GM23338 (cell line): ENCODE data around the gene PHYHIPL.
A peak's percentile ranks its signal among the peaks of the same experiment; 100 is the strongest.

Source experiments
- CREB1 ChIP-seq: fragments of 250-450 bp; sonication (Bioruptor Pico); IDR thresholded peaks from 2 replicates; pipeline ENCODE4 v1.5.0; 2020; ENCODE audit warnings: low read depth, mild to moderate bottlenecking, moderate library complexity
- EZH2 ChIP-seq: fragments of 200-600 bp; sonication (generic); IDR thresholded peaks from one replicate; pipeline ENCODE4 v1.8.0; 2017; ENCODE audit warnings: antibody characterized with exemption, mild to moderate bottlenecking, low read depth; ENCODE audit not compliant: unreplicated experiment
- EZH2phosphoT487 ChIP-seq: fragments of 200-600 bp; sonication (generic); IDR thresholded peaks from one replicate; pipeline ENCODE4 v1.8.1; 2018; ENCODE audit warnings: antibody characterized with exemption; ENCODE audit not compliant: unreplicated experiment
- JUNB ChIP-seq: IDR thresholded peaks from one replicate; pipeline ENCODE4 v1.6.1; 2016; ENCODE audit warnings: antibody characterized with exemption; ENCODE audit not compliant: unreplicated experiment
- NANOG ChIP-seq: IDR thresholded peaks from 2 replicates; pipeline ENCODE4 v1.6.1; 2016; ENCODE audit warnings: antibody characterized with exemption, borderline replicate concordance
- POLR2AphosphoS5 ChIP-seq: IDR thresholded peaks from 2 replicates; pipeline ENCODE4 v1.6.1; 2016; ENCODE audit warnings: antibody characterized with exemption, low read depth
- STAT1 ChIP-seq: IDR thresholded peaks from one replicate; pipeline ENCODE4 v1.6.1; 2016; ENCODE audit warnings: antibody characterized with exemption; ENCODE audit not compliant: unreplicated experiment
- ZNF114 ChIP-seq: fragments of 250-450 bp; sonication (Bioruptor Pico); IDR thresholded peaks from 2 replicates; pipeline ENCODE4 v1.5.0; 2020; ENCODE audit warnings: mild to moderate bottlenecking, moderate library complexity
- ZNF331 ChIP-seq: fragments of 250-450 bp; sonication (Bioruptor Pico); IDR thresholded peaks from 2 replicates; pipeline ENCODE4 v1.5.0; 2020; ENCODE audit warnings: low read depth, mild to moderate bottlenecking, moderate library complexity
- TF ChIP-seq, protein P1 (sequence below), 2 experiments: fragments of 200-600 bp in 1 of 2; sonication (generic) in 1 of 2; conservative IDR thresholded peaks; 2 replicates each; pipeline versions ENCODE4 v1.5.1 to v1.6.1; 2016 to 2017; ENCODE audit warnings: antibody characterized with exemption in 2 of 2, low read depth in 2 of 2, mild to moderate bottlenecking in 2 of 2, moderate library complexity in 1 of 2
- TF ChIP-seq, protein P2 (sequence below): IDR thresholded peaks from one replicate; pipeline ENCODE4 v1.6.1; 2018; ENCODE audit warnings: antibody characterized with exemption; ENCODE audit not compliant: unreplicated experiment
- TF ChIP-seq, protein P3 (sequence below): IDR thresholded peaks from 2 replicates; pipeline ENCODE4 v1.6.1; 2016; ENCODE audit warnings: antibody characterized with exemption
- TF ChIP-seq, protein P4 (sequence below): fragments of 250-450 bp; sonication (Bioruptor Pico); IDR thresholded peaks from 2 replicates; pipeline ENCODE4 v1.5.0; 2020; ENCODE audit warnings: mild to moderate bottlenecking, moderate library complexity

DNA sequence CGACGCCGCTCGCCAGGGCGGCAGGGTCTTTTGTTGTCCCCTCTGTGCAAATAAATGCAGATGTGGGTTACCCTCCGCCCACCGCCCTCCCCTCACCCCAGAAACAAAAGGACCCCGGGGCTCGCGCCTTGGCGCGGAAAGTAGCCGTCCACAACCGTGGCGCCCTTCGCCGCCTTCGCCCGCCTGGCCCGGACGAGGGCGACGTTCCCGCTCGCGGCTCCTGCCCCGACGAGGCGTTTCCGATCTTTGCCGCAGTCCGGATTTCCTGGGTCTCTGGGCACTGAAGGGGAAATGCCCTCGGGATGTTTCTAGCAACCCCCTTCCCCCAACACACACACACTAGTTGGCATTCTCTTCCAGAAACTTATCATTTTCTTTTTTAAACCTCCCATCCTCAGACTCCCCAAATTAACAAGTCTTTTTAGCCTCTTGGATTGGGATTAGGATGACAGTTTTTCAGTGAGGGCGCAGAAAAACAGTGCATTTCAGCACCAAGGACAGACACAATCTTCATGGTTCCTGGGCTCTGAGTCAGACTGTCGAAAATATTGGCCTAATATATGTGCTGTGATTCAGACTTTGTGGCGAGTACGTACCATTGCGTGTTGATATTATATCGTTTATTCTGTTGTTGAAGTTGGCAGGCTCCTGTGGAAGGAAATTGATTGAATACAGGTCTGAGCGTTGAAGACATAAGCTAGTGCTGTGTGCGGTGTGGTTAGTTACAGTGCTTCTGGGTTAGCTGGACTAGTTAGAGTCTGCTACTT, 771 bp downstream of the PHYHIPL start:
- TF ChIP-seq CREB1: peak; percentile 41
- TF ChIP-seq POLR2AphosphoS5: no peak
- TF ChIP-seq, protein P1, sequence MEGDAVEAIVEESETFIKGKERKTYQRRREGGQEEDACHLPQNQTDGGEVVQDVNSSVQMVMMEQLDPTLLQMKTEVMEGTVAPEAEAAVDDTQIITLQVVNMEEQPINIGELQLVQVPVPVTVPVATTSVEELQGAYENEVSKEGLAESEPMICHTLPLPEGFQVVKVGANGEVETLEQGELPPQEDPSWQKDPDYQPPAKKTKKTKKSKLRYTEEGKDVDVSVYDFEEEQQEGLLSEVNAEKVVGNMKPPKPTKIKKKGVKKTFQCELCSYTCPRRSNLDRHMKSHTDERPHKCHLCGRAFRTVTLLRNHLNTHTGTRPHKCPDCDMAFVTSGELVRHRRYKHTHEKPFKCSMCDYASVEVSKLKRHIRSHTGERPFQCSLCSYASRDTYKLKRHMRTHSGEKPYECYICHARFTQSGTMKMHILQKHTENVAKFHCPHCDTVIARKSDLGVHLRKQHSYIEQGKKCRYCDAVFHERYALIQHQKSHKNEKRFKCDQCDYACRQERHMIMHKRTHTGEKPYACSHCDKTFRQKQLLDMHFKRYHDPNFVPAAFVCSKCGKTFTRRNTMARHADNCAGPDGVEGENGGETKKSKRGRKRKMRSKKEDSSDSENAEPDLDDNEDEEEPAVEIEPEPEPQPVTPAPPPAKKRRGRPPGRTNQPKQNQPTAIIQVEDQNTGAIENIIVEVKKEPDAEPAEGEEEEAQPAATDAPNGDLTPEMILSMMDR (conservative IDR thresholded peaks at IDR 0.05; ENCODE audit: low read depth in 2 of 2): 0 out of 4 replicates have a peak, but pooled peaks of 1 of the 2 experiments have one; percentile 6
- TF ChIP-seq EZH2: no peak
- no peak for TF ChIP-seq ZNF331 (CRISPR knock-in tag)
- TF ChIP-seq, protein P2, sequence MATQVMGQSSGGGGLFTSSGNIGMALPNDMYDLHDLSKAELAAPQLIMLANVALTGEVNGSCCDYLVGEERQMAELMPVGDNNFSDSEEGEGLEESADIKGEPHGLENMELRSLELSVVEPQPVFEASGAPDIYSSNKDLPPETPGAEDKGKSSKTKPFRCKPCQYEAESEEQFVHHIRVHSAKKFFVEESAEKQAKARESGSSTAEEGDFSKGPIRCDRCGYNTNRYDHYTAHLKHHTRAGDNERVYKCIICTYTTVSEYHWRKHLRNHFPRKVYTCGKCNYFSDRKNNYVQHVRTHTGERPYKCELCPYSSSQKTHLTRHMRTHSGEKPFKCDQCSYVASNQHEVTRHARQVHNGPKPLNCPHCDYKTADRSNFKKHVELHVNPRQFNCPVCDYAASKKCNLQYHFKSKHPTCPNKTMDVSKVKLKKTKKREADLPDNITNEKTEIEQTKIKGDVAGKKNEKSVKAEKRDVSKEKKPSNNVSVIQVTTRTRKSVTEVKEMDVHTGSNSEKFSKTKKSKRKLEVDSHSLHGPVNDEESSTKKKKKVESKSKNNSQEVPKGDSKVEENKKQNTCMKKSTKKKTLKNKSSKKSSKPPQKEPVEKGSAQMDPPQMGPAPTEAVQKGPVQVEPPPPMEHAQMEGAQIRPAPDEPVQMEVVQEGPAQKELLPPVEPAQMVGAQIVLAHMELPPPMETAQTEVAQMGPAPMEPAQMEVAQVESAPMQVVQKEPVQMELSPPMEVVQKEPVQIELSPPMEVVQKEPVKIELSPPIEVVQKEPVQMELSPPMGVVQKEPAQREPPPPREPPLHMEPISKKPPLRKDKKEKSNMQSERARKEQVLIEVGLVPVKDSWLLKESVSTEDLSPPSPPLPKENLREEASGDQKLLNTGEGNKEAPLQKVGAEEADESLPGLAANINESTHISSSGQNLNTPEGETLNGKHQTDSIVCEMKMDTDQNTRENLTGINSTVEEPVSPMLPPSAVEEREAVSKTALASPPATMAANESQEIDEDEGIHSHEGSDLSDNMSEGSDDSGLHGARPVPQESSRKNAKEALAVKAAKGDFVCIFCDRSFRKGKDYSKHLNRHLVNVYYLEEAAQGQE: peak; percentile 83
- TF ChIP-seq ZNF114 (CRISPR knock-in tag): no peak
- TF ChIP-seq EZH2phosphoT487: no peak
- TF ChIP-seq JUNB: no peak
- no peak for TF ChIP-seq NANOG
- TF ChIP-seq, protein P3, sequence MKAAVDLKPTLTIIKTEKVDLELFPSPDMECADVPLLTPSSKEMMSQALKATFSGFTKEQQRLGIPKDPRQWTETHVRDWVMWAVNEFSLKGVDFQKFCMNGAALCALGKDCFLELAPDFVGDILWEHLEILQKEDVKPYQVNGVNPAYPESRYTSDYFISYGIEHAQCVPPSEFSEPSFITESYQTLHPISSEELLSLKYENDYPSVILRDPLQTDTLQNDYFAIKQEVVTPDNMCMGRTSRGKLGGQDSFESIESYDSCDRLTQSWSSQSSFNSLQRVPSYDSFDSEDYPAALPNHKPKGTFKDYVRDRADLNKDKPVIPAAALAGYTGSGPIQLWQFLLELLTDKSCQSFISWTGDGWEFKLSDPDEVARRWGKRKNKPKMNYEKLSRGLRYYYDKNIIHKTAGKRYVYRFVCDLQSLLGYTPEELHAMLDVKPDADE: no peak
- TF ChIP-seq STAT1: no peak
- TF ChIP-seq, protein P4, sequence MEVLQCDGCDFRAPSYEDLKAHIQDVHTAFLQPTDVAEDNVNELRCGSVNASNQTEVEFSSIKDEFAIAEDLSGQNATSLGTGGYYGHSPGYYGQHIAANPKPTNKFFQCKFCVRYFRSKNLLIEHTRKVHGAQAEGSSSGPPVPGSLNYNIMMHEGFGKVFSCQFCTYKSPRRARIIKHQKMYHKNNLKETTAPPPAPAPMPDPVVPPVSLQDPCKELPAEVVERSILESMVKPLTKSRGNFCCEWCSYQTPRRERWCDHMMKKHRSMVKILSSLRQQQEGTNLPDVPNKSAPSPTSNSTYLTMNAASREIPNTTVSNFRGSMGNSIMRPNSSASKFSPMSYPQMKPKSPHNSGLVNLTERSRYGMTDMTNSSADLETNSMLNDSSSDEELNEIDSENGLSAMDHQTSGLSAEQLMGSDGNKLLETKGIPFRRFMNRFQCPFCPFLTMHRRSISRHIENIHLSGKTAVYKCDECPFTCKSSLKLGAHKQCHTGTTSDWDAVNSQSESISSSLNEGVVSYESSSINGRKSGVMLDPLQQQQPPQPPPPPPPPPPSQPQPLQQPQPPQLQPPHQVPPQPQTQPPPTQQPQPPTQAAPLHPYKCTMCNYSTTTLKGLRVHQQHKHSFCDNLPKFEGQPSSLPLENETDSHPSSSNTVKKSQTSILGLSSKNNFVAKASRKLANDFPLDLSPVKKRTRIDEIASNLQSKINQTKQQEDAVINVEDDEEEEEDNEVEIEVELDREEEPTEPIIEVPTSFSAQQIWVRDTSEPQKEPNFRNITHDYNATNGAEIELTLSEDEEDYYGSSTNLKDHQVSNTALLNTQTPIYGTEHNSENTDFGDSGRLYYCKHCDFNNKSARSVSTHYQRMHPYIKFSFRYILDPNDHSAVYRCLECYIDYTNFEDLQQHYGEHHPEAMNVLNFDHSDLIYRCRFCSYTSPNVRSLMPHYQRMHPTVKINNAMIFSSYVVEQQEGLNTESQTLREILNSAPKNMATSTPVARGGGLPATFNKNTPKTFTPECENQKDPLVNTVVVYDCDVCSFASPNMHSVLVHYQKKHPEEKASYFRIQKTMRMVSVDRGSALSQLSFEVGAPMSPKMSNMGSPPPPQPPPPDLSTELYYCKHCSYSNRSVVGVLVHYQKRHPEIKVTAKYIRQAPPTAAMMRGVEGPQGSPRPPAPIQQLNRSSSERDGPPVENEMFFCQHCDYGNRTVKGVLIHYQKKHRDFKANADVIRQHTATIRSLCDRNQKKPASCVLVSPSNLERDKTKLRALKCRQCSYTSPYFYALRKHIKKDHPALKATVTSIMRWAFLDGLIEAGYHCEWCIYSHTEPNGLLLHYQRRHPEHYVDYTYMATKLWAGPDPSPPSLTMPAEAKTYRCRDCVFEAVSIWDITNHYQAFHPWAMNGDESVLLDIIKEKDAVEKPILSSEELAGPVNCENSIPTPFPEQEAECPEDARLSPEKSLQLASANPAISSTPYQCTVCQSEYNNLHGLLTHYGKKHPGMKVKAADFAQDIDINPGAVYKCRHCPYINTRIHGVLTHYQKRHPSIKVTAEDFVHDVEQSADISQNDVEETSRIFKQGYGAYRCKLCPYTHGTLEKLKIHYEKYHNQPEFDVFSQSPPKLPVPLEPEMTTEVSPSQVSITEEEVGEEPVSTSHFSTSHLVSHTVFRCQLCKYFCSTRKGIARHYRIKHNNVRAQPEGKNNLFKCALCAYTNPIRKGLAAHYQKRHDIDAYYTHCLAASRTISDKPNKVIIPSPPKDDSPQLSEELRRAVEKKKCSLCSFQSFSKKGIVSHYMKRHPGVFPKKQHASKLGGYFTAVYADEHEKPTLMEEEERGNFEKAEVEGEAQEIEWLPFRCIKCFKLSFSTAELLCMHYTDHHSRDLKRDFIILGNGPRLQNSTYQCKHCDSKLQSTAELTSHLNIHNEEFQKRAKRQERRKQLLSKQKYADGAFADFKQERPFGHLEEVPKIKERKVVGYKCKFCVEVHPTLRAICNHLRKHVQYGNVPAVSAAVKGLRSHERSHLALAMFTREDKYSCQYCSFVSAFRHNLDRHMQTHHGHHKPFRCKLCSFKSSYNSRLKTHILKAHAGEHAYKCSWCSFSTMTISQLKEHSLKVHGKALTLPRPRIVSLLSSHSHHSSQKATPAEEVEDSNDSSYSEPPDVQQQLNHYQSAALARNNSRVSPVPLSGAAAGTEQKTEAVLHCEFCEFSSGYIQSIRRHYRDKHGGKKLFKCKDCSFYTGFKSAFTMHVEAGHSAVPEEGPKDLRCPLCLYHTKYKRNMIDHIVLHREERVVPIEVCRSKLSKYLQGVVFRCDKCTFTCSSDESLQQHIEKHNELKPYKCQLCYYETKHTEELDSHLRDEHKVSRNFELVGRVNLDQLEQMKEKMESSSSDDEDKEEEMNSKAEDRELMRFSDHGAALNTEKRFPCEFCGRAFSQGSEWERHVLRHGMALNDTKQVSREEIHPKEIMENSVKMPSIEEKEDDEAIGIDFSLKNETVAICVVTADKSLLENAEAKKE (CRISPR knock-in tag): no peak
